ENCODE results near the gene PCBP3.

- no peak for TF ChIP-seq EZH2 (IDR thresholded peaks at IDR 0.05; ENCODE audit: borderline replicate concordance, low read depth, low read length, severe bottlenecking)
- TF ChIP-seq MYC (IDR thresholded peaks at IDR 0.05; ENCODE audit: low read depth, low read length) = no peak
- no peak for TF ChIP-seq POLR2AphosphoS5 (IDR thresholded peaks at IDR 0.05; ENCODE audit: insufficient read depth, low read depth, low read length)
- TF ChIP-seq CTCF (IDR thresholded peaks at IDR 0.05; ENCODE audit: extremely low read depth in 1 of 2, insufficient read depth in 1 of 2, low read depth in 1 of 2, low read length in 2 of 2) = no peak
- TF ChIP-seq POLR2A (IDR thresholded peaks at IDR 0.05; ENCODE audit: low read depth, low read length) = no peak
Measured at GRCh38 chr21:45801129-45801964, 157.8 kb downstream of the PCBP3 start.

All from endothelial cell of umbilical vein (primary cell).